Neutrophil (primary cell): ENCODE measurements around the gene GJB6.

Experiments used
- H3K27ac ChIP-seq: fragments of 200-600 bp; sonication (generic); 2 replicates; pipeline ENCODE4 v1.5.1; 2016; ENCODE audit warnings: mild to moderate bottlenecking, moderate library complexity
- H3K27me3 ChIP-seq: fragments of 200-600 bp; sonication (generic); 2 replicates; pipeline ENCODE4 v1.6.0; 2016; ENCODE audit warnings: mild to moderate bottlenecking
- H3K36me3 ChIP-seq: fragments of 200-600 bp; sonication (generic); 2 replicates; pipeline ENCODE4 v1.5.1; 2017
- H3K4me1 ChIP-seq, 2 experiments: fragments of 200-600 bp in 1 of 2; sonication (generic) in 1 of 2; 1 replicate in 1 of 2; 2 replicates in 1 of 2; pipeline versions ENCODE4 v1.5.1 to v1.6.1; 2013 to 2016; ENCODE audit warnings: low read depth in 1 of 2, low read length in 1 of 2, mild to moderate bottlenecking in 1 of 2, moderate library complexity in 1 of 2; ENCODE audit not compliant: control insufficient read depth in 1 of 2, insufficient read depth in 1 of 2
- H3K4me3 ChIP-seq, 2 experiments: fragments of 200-600 bp in 1 of 2; sonication (generic) in 1 of 2; 1 replicate in 1 of 2; 2 replicates in 1 of 2; pipeline ENCODE4 v1.5.1; 2013 to 2016; ENCODE audit warnings: low read depth in 1 of 2, low read length in 1 of 2, mild to moderate bottlenecking in 1 of 2, moderate library complexity in 1 of 2
- H3K9me3 ChIP-seq: fragments of 200-600 bp; sonication (generic); 2 replicates; pipeline ENCODE4 v1.5.1; 2016
- TF ChIP-seq, protein P1 (sequence below): fragments of 200-600 bp; sonication (generic); IDR thresholded peaks from 2 replicates; pipeline ENCODE4 v1.5.1; 2016; ENCODE audit warnings: antibody characterized with exemption

GJB6 gene

DNA sequence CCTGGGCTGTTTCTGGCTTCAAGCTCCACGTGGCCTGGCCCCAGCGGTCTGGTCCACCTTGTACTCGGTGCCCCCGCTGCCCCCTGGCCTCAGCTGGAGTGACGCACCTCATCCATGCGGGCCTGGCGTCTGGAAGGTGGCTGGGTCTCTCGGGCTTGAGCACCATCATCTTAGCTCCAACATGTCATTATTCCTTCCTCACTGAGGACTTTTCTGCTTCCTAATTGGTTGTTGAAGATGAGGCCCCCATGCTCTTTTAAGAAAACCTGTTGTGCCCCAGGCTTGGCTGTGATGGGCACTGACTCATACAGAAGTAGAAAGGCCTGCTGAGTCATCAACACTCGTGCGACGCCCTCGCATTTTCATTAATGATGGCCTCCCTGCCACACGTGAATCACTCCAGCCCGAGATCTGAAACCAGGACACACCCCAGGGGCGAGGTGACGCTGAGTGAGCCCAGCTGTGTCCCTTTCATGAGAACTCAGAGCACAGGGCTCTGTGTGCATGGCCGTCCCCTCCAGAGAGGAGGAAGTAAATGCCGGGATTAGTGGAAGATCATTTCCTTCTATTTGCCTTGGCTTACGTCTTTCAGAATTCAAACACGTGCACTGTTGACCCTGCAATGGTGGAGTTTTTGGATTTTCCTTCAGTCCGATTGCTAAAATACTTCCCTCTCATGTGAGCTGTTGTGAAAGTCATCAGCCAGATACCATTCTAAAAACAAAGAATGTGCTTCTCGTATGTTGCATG lies 57.3 kb downstream of the GJB6 start:
- Histone ChIP-seq H3K4me1 (no peaks in the 10 kb centered on the region), H3K27me3 (peaks cover 97% of the 10 kb centered on the region), H3K27ac (no peak overlapping the region), H3K4me3 (no peak overlapping the region), H3K9me3 (no peaks in the 10 kb centered on the region), H3K36me3 (no peaks in the 10 kb centered on the region)
- TF ChIP-seq, protein P1, sequence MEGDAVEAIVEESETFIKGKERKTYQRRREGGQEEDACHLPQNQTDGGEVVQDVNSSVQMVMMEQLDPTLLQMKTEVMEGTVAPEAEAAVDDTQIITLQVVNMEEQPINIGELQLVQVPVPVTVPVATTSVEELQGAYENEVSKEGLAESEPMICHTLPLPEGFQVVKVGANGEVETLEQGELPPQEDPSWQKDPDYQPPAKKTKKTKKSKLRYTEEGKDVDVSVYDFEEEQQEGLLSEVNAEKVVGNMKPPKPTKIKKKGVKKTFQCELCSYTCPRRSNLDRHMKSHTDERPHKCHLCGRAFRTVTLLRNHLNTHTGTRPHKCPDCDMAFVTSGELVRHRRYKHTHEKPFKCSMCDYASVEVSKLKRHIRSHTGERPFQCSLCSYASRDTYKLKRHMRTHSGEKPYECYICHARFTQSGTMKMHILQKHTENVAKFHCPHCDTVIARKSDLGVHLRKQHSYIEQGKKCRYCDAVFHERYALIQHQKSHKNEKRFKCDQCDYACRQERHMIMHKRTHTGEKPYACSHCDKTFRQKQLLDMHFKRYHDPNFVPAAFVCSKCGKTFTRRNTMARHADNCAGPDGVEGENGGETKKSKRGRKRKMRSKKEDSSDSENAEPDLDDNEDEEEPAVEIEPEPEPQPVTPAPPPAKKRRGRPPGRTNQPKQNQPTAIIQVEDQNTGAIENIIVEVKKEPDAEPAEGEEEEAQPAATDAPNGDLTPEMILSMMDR = no peak

DNA sequence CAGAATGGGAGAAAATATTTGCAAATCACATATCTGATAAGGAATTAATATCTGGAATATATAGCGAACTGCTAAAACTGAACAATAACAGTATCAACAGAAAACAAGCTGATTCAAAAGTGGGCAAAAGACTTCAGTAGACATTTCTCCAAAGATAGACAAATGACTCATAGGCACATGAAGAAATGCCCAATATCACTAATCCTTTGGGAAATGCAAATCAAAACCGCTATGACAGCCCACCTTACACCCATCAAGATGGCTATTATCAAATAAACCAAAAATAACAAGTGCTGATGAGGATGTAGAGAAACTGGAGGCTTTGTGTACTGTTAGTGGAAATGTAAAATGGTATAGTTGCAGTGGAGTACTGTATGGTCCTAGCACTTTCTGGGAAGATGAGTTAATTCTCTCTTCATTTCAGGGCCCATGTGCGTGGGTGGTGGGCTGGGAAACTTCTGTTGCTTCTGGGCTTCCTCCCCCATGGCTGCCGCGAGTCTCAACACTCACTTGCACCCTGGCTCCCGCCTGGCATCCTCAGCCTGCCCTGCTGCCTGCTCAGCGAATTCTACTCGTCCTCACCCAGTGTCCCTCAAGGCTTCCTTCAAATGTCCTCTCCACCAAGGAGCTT lies 58.9 kb downstream of the GJB6 start:
- peaks cover 92% of the 10 kb centered on the region for H3K27me3 ChIP-seq
- no peaks in the 10 kb centered on the region for H3K4me1 ChIP-seq
- H3K36me3 ChIP-seq = no peaks in the 10 kb centered on the region
- H3K4me3 ChIP-seq = no peak overlapping the region
- TF ChIP-seq, protein P1 = no peak
- H3K9me3 ChIP-seq = no peaks in the 10 kb centered on the region
- H3K27ac ChIP-seq = no peak overlapping the region
